Hepatocyte (in vitro differentiated cells): Measurements from ENCODE around the gene VASN. TPM values are rescaled to one million over a fixed set of nuclear protein-coding genes. Genes with fewer than 3 reads are reported as not detected.

ENCODE experiments used
- DNase-seq: peaks from one replicate; pipeline ENCODE4 v3.0.0-alpha.2; 2016; ENCODE audit warnings: low spot score
- H2AFZ ChIP-seq: fragments of 200-600 bp; sonication (generic); 2 replicates; pipeline ENCODE4 v1.6.0; 2016; ENCODE audit warnings: antibody characterized with exemption, mild to moderate bottlenecking
- H3K27ac ChIP-seq: fragments of 200-600 bp; sonication (generic); 2 replicates; pipeline ENCODE4 v1.5.1; 2016; ENCODE audit warnings: mild to moderate bottlenecking
- H3K27me3 ChIP-seq: fragments of 200-600 bp; sonication (generic); 2 replicates; pipeline ENCODE4 v1.6.1; 2016
- H3K36me3 ChIP-seq: fragments of 200-600 bp; sonication (generic); replicated peaks from 2 replicates; pipeline ENCODE4 v1.5.1; 2016; ENCODE audit warnings: low read depth; ENCODE audit not compliant: insufficient read depth
- H3K4me1 ChIP-seq: fragments of 200-600 bp; sonication (generic); 2 replicates; pipeline ENCODE4 v1.5.1; 2016; ENCODE audit warnings: mild to moderate bottlenecking, moderate library complexity; ENCODE audit not compliant: insufficient read depth
- H3K4me2 ChIP-seq: fragments of 200-600 bp; sonication (generic); 2 replicates; pipeline ENCODE4 v1.6.0; 2016
- H3K4me3 ChIP-seq: fragments of 200-600 bp; sonication (generic); 2 replicates; pipeline ENCODE4 v1.5.1; 2016; ENCODE audit warnings: mild to moderate bottlenecking
- H3K79me2 ChIP-seq: fragments of 200-600 bp; sonication (generic); 2 replicates; pipeline ENCODE4 v1.6.0; 2017; ENCODE audit warnings: mild to moderate bottlenecking
- H3K9me2 ChIP-seq: fragments of 200-600 bp; sonication (generic); replicated peaks from 2 replicates; pipeline ENCODE4 v1.6.0; 2017; ENCODE audit warnings: mild to moderate bottlenecking; ENCODE audit not compliant: insufficient read depth
- H3K9me3 ChIP-seq: fragments of 200-600 bp; sonication (generic); 2 replicates; pipeline ENCODE4 v1.5.1; 2016; ENCODE audit warnings: low read depth, mild to moderate bottlenecking
- H4K20me1 ChIP-seq: fragments of 200-600 bp; sonication (generic); 2 replicates; pipeline ENCODE4 v1.6.0; 2016; ENCODE audit warnings: mild to moderate bottlenecking; ENCODE audit not compliant: insufficient read depth, poor library complexity, severe bottlenecking
- EZH2 ChIP-seq: fragments of 200-600 bp; sonication (generic); IDR thresholded peaks from 2 replicates; pipeline ENCODE4 v1.6.1; 2016; ENCODE audit warnings: antibody characterized with exemption, mild to moderate bottlenecking, borderline replicate concordance
- EZH2phosphoT487 ChIP-seq: fragments of 200-600 bp; sonication (generic); IDR thresholded peaks from one replicate; pipeline ENCODE4 v1.6.1; 2018; ENCODE audit warnings: antibody characterized with exemption, mild to moderate bottlenecking, low read depth, moderate library complexity; ENCODE audit not compliant: unreplicated experiment, severe bottlenecking
- WGBS: methylation state at CpG from one replicate; pipeline ENCODE4 v1.1.6; 2016; ENCODE audit warnings: low lambda C conversion rate; ENCODE audit errors: missing lambda C conversion rate; 5-methylcytosine and 5-hydroxymethylcytosine counted together
- polyA plus RNA-seq: library from polyadenylated mRNA; unstranded; fragments of >200 nt; fragmentation: Nextera tagmentation; extraction: Ambion mirVana; gene quantifications from 2 replicates; pipeline ENCODE4 v1.2.1, GENCODE V29; 2016
- total RNA-seq: library from RNA; depleted of rRNA; stranded (reverse); fragments of >200 nt; gene quantifications from 2 replicates; pipeline ENCODE4 v1.2.3, GENCODE V29; 2014
- TF ChIP-seq, protein P1 (sequence below): fragments of 200-600 bp; sonication (generic); IDR thresholded peaks from 2 replicates; pipeline ENCODE4 v1.5.1; 2016; ENCODE audit warnings: antibody characterized with exemption, mild to moderate bottlenecking; ENCODE audit not compliant: poor library complexity

Gene VASN
- total and polyA plus RNA-seq, 2 experiments from 2014 or later = 12.1 to 64.2 TPM

DNA sequence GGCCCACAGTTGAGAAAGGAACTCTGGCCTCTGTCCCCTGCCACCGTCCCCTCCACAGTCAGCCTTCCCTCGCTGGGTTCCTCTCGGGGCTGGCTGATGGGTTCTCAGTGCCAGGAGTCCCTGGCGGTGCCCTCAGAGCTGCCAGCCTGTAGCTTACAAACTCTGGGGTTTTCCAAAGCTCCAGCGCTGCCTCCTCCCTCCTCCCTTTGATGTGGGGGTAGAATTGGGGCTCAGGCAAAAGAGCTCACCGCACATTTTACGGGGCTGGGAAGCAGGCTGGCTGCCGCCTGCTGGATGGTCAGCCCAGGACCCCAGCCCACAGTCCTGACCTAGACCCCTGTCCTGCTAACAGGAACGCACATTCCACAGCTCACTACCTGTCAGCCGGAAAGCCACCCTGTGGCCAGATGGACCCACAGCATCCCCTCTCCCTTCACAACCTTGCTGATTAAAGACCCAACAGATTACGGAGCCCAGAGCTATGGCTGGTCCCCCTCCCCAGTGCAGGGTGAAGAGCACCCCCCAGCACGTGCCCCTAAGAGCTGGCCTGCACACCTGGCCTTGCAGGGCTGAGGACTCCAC, 6.0 kb downstream of the VASN start:
- H3K4me1 ChIP-seq = peaks cover 43% of the 10 kb centered on the region
- H4K20me1 ChIP-seq = peaks cover 37% of the 10 kb centered on the region
- H2AFZ ChIP-seq = no peak overlapping the region
- no peaks in the 10 kb centered on the region for H3K9me2 ChIP-seq
- peak overlapping the region; percentile 66 for H3K4me2 ChIP-seq
- H3K27ac ChIP-seq = peak overlapping the region; percentile 95
- no peaks in the 10 kb centered on the region for H3K9me3 ChIP-seq
- H3K79me2 ChIP-seq = peaks cover 52% of the 10 kb centered on the region
- H3K27me3 ChIP-seq = no peaks in the 10 kb centered on the region
- WGBS = 77% methylated on average over 12 of the region's 12 CpGs
- DNase-seq = no peak
- TF ChIP-seq EZH2phosphoT487 (no peak), EZH2 (no peak)
- TF ChIP-seq, protein P1, sequence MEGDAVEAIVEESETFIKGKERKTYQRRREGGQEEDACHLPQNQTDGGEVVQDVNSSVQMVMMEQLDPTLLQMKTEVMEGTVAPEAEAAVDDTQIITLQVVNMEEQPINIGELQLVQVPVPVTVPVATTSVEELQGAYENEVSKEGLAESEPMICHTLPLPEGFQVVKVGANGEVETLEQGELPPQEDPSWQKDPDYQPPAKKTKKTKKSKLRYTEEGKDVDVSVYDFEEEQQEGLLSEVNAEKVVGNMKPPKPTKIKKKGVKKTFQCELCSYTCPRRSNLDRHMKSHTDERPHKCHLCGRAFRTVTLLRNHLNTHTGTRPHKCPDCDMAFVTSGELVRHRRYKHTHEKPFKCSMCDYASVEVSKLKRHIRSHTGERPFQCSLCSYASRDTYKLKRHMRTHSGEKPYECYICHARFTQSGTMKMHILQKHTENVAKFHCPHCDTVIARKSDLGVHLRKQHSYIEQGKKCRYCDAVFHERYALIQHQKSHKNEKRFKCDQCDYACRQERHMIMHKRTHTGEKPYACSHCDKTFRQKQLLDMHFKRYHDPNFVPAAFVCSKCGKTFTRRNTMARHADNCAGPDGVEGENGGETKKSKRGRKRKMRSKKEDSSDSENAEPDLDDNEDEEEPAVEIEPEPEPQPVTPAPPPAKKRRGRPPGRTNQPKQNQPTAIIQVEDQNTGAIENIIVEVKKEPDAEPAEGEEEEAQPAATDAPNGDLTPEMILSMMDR = no peak
- H3K4me3 ChIP-seq = no peak overlapping the region
- no peaks in the 10 kb centered on the region for H3K36me3 ChIP-seq

DNA sequence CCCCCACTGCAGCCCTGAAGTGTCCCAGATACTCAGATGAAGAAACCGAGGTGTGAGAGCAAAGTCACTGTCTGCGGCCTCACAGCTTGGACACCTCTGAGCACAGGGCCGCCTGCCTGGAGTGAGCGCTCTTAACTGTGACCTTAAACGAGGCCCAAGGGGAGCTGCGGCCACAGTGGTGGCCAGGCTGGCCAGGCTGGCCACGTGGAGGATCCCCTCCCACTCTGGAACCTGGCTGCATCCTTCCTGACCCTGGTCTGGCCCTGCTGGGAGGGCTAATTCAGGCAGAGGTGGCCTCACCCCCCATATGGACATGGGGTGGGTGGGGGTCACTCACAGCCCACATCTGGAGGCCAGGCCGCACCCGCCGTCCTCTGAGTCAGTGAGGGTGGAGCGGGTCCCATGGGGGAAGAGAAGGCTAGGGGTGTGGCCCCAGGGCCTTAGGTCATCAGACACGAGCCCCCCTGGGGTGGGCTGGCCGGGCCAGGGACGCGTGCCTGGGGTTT, 6.6 kb downstream of the VASN start:
- Histone ChIP-seq H2AFZ (no peak overlapping the region), H3K36me3 (no peaks in the 10 kb centered on the region), H3K9me3 (no peaks in the 10 kb centered on the region), H4K20me1 (peaks cover 33% of the 10 kb centered on the region), H3K27me3 (no peaks in the 10 kb centered on the region), H3K27ac (no peak overlapping the region), H3K4me3 (no peak overlapping the region), H3K79me2 (peaks cover 47% of the 10 kb centered on the region), H3K9me2 (no peaks in the 10 kb centered on the region), H3K4me1 (peaks cover 39% of the 10 kb centered on the region), H3K4me2 (no peak overlapping the region)
- no peak for DNase-seq
- WGBS = 85% methylated on average over 15 of the region's 15 CpGs
- TF ChIP-seq, protein P1 = no peak
- TF ChIP-seq EZH2phosphoT487 (no peak), EZH2 (no peak)

DNA sequence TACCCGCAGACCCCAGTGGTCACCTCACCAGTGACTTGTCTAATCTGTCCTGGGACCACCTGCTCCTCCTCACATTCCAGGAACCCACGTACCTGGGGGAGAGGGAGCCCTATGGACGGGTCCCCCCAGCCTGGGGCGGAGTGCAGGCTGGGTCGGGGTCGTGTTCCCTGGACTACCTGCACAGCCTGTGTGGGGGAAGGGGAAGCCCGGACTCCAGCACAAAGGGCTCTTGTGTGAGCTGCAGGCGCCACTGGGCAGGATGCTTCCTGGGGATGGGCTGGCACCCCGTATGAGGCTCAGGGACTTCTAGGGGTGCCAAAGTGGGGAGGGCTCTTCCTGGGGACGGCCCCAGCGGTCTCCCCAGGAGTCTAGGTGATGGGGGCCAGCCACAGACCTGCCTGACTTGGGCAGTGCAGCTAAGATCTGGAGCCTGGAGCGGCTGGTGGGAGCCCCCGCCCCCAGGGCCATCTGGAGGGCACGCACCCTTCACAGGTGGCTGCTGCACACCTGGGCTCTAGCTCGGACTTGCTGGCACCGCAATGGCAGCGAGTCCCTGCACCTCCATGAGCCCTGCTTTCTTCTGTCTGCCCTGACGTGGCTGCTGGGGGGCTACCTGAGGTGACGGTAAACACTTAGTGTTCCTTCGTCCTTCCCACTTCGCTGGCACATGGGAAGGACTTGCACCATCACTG, 7.5 kb downstream of the VASN start:
- Histone ChIP-seq H3K9me2 (no peaks in the 10 kb centered on the region), H3K36me3 (no peaks in the 10 kb centered on the region), H3K27me3 (no peaks in the 10 kb centered on the region), H2AFZ (no peak overlapping the region), H3K79me2 (peaks cover 41% of the 10 kb centered on the region), H3K9me3 (no peaks in the 10 kb centered on the region), H3K27ac (no peak overlapping the region), H3K4me1 (peaks cover 34% of the 10 kb centered on the region), H4K20me1 (peaks cover 27% of the 10 kb centered on the region), H3K4me3 (no peak overlapping the region), H3K4me2 (no peak overlapping the region)
- TF ChIP-seq EZH2phosphoT487 = no peak
- TF ChIP-seq EZH2 = no peak
- TF ChIP-seq, protein P1 = no peak
- WGBS = 95% methylated on average over 21 of the region's 21 CpGs
- DNase-seq = no peak
